Naive thymus-derived CD8-positive, alpha-beta T cell (primary cell): ENCODE measurements around the gene PDHA2. TPM values are rescaled to one million over a fixed set of nuclear protein-coding genes. Genes with fewer than 3 reads are reported as not detected.
"Not testable (repeated sequence)": the region's sequence is repeated elsewhere in the genome, so short reads cannot be mapped to it uniquely, and the experiment has no call there.

ENCODE experiments used
- ATAC-seq, 2 donors: fragments of 150-1000 bp; cut with Tn5 transposase in 1 of 2; sonication (Bioruptor Pico), chemical (Tn5 transposase) in 1 of 2; 1 replicate in 1 of 2; 2 replicates in 1 of 2; pipeline ENCODE4 v1.10.0; 2021; ENCODE audit warnings: mild to moderate bottlenecking in 2 of 2, moderate library complexity in 2 of 2
- POLR2A ChIA-PET: fragments of 350-600 bp; sonication (Branson Sonifier 250); formaldehyde crosslinking; loops from one replicate; lab custom pipeline; 2021; ENCODE audit warnings: antibody characterized with exemption; lab: Charles Lee
- DNase-seq, 10 donors: peaks; one replicate each; pipeline versions ENCODE4 v3.0.0 to v3.0.0-alpha.2; 2020 to 2022
- H3K27ac Mint-ChIP-seq, 10 donors: one replicate each; pipeline ENCODE4 v1.8.0; 2020 to 2022; ENCODE audit warnings: mild to moderate bottlenecking in 10 of 10, mixed read lengths in 10 of 10, moderate library complexity in 4 of 10, inconsistent platforms in 1 of 10
- H3K27me3 Mint-ChIP-seq, 5 donors: one replicate each; pipeline ENCODE4 v1.8.0; 2021 to 2022; ENCODE audit warnings: mixed read lengths in 5 of 5
- H3K36me3 Mint-ChIP-seq, 3 donors: one replicate each; pipeline ENCODE4 v1.8.0; 2020 to 2022; ENCODE audit warnings: mixed read lengths in 3 of 3, mild to moderate bottlenecking in 2 of 3, inconsistent platforms in 1 of 3
- H3K4me1 Mint-ChIP-seq, 4 donors: one replicate each; pipeline ENCODE4 v1.8.0; 2021 to 2022; ENCODE audit warnings: mixed read lengths in 4 of 4
- H3K4me3 Mint-ChIP-seq, 10 donors: one replicate each; pipeline ENCODE4 v1.8.0; 2020 to 2022; ENCODE audit warnings: mild to moderate bottlenecking in 10 of 10, mixed read lengths in 10 of 10, moderate library complexity in 6 of 10, inconsistent platforms in 1 of 10
- H3K9me3 Mint-ChIP-seq, 9 donors: one replicate each; pipeline ENCODE4 v1.8.0; 2020 to 2022; ENCODE audit warnings: mixed read lengths in 9 of 9, mild to moderate bottlenecking in 3 of 9, inconsistent platforms in 1 of 9, moderate library complexity in 1 of 9
- polyA plus RNA-seq, 3 donors: library from polyadenylated mRNA; unstranded; fragments of 300-500 nt; fragmentation: Illumina TruSeq; gene quantifications; one replicate each; pipeline ENCODE4 v1.2.3, GENCODE V29; 2021
- total RNA-seq, 8 experiments: library from RNA in 2 of 8; stranded (reverse) in 2 of 8; gene quantifications; one replicate each; pipeline ENCODE4 v1.2.3 and lab custom pipeline; 2021 to 2026

PDHA2 gene
- total and polyA plus RNA-seq, 5 experiments from 2014 or later = not detected

DNA sequence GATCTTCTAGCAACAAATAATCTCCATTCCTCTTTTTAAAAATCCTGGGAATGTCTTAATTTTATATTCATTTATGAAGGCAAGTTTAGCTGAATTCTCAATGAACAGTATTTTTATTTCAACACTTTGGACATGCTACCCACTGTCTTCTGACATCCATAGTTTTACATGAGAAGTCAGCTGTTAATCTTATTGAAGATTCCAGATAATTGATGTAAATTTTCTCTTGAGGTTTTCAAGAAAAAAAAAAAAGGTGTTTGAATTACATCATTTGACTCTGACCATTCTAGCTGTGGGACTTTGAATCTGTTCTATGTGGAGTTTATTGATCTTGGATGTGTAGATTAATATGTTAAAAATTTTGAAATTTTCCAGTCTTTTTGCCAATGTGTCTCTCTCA, 28.0 kb downstream of the PDHA2 start:
- Mint-ChIP-seq H3K4me3 (no peak overlapping the region), H3K9me3 (peaks cover 10 to 33% (median 16%) of the 10 kb centered on the region in 9 donors), H3K27ac (no peak overlapping the region), H3K36me3 (peaks cover 0 to 4% (median 0%) of the 10 kb centered on the region in 3 donors), H3K4me1 (no peaks in the 10 kb centered on the region), H3K27me3 (no peaks in the 10 kb centered on the region)
- POLR2A ChIA-PET = no interaction called here
- no peak for DNase-seq
- ATAC-seq = no peak

DNA sequence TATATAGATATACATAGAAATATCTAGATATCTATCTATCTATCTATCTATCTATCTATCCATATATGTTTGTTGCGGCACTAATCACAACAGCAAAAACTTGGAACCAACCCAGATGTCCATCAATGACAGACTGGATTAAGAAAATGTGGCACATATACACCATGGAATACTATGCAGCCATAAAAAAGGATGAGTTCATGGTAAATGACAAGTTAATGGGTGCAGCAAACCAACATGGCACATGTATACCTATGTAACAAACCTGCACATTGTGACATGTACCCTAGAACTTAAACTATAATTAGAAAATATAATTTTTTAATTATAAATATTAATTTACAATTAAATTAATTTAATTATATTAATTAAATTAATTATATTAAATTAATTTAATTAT, 29.5 kb downstream of the PDHA2 start:
- ATAC-seq, H3K36me3 Mint-ChIP-seq, H3K27ac Mint-ChIP-seq, H3K4me3 Mint-ChIP-seq, DNase-seq, POLR2A ChIA-PET, H3K4me1 Mint-ChIP-seq, H3K27me3 Mint-ChIP-seq: not testable (repeated sequence)
- H3K9me3 Mint-ChIP-seq = peaks cover 9 to 33% (median 16%) of the 10 kb centered on the region in 9 donors

DNA sequence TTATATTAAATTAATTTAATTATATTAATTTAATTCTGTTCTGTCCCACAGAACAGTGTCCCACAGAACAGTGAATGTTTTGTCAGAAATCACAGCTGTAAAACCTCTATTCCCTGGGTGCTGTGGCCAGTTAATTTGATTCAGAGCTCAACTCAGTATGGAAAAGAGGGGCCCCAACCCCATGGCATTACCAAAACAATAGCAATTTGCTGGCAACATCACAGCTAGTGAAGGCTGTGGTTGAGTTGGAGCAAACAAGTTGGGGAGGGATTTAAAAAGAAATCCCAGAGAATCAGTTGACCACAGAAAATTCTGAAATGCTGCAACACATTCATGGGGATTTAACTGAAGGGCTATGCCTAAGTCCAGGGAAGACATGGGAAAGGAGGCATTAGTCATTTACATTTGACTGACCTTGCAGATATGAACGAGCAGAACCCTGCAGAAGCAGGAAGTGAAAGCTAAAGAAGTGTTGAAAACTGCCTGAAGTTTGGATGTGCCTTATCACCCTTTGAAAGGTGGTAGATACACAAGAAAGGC, 30.1 kb downstream of the PDHA2 start:
- H3K36me3 Mint-ChIP-seq = peaks cover 0 to 4% (median 0%) of the 10 kb centered on the region in 3 donors
- no peak overlapping the region for H3K27ac Mint-ChIP-seq
- peaks cover 9 to 35% (median 16%) of the 10 kb centered on the region in 9 donors for H3K9me3 Mint-ChIP-seq
- POLR2A ChIA-PET = no interaction called here
- no peak for DNase-seq
- no peak for ATAC-seq
- H3K27me3 Mint-ChIP-seq = no peaks in the 10 kb centered on the region
- no peaks in the 10 kb centered on the region for H3K4me1 Mint-ChIP-seq
- H3K4me3 Mint-ChIP-seq = no peak overlapping the region

DNA sequence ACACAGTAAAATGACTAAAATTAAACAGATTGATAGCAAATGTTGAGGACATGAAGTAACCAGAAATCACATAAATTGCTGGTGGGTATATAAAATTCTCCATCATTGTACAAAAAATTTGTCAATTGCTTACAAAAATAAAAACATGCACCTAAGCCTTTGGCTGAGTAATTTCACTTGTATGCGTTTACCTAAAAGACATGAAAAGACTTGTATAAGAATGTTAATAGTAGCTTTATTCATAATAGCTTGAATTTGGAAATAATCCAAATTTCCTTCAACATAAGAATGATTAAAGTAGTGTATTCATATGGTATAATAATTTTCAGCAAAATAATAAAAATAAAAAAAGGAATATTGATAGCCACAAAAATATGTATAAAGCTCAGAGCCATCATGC, 37.7 kb downstream of the PDHA2 start:
- DNase-seq (no peak), ATAC-seq (no peak)
- no peaks in the 10 kb centered on the region for H3K4me1 Mint-ChIP-seq
- H3K27ac Mint-ChIP-seq = no peak overlapping the region
- H3K4me3 Mint-ChIP-seq = no peak overlapping the region
- H3K9me3 Mint-ChIP-seq = peaks cover 0 to 14% (median 3%) of the 10 kb centered on the region in 9 donors
- no peaks in the 10 kb centered on the region for H3K27me3 Mint-ChIP-seq
- POLR2A ChIA-PET = no interaction called here
- no peaks in the 10 kb centered on the region for H3K36me3 Mint-ChIP-seq

DNA sequence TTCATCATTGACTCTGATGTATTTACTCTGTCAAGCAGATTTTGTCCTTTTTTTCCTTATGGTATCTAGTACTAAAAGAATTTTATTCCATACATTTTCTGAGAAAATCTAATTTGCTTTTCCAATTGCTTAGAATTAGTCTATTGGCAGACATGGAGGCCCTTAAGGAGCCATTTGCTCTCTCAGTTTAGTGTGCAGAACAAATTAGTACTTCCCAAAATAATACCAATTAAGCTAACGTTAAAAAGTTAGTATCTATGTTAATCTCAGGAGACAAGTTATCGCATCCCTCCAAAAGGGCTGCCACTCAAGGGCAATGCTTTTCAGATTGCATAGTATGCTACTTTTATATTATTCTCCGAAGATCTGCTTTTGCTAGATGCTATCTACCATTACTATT, 47.7 kb downstream of the PDHA2 start:
- H3K27me3 Mint-ChIP-seq = no peaks in the 10 kb centered on the region
- POLR2A ChIA-PET = no interaction called here

DNA sequence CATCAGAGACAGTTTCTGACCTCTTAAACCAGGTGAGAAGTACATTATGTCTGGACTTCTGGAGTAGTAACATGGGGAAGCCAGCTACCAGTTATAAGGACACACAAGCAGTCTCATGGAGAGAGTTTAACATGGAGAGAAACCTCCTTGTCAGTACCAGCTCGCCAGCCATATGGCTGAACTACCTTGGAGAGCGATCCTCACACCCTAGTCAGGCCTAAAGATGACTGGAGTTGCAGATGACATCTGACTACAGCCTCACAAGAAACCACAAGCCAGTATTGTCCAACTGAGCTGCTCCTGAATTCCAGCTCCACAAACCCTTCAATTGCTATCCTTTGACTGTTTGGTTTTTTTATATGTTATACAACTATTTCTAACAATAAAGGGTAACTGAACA, 49.8 kb downstream of the PDHA2 start:
- H3K36me3 Mint-ChIP-seq = no peaks in the 10 kb centered on the region
- DNase-seq = no peak
- peaks cover 0 to 19% (median 3%) of the 10 kb centered on the region in 9 donors for H3K9me3 Mint-ChIP-seq
- H3K27ac Mint-ChIP-seq = no peak overlapping the region
- H3K27me3 Mint-ChIP-seq = no peaks in the 10 kb centered on the region
- H3K4me3 Mint-ChIP-seq = no peak overlapping the region
- ATAC-seq = no peak
- POLR2A ChIA-PET = no interaction called here
- H3K4me1 Mint-ChIP-seq = no peaks in the 10 kb centered on the region

More for the DNA sequence above, 47.7 kb downstream of the PDHA2 start:
- no peak overlapping the region for H3K4me3 Mint-ChIP-seq
- DNase-seq (no peak), ATAC-seq (no peak)
- H3K9me3 Mint-ChIP-seq = peaks cover 0 to 23% (median 6%) of the 10 kb centered on the region in 9 donors
- H3K27ac Mint-ChIP-seq = no peak overlapping the region
- no peaks in the 10 kb centered on the region for H3K4me1 Mint-ChIP-seq
- no peaks in the 10 kb centered on the region for H3K36me3 Mint-ChIP-seq
